ENCODE measurements around the gene CREBRF.
"Not testable (repeated sequence)": the region's sequence is repeated elsewhere in the genome, so short reads cannot be mapped to it uniquely, and the experiment has no call there.

Gene CREBRF

GRCh38 chr5:173015192-173015591 lies 41.0 kb upstream of the CREBRF start:
- H3K4me3 ChIP-seq (replicated peaks in 1 of 2; ENCODE audit: low read depth in 2 of 2, low read length in 2 of 2) = no peak overlapping the region
- DNase-seq (ENCODE audit: low read depth in 2 of 2) = no peak
- TF ChIP-seq CTCF (IDR thresholded peaks at IDR 0.05; ENCODE audit: low read depth, low read length) = no peak

GRCh38 chr5:173015598-173016455 lies 40.3 kb upstream of the CREBRF start:
- TF ChIP-seq CTCF (IDR thresholded peaks at IDR 0.05; ENCODE audit: low read depth, low read length) = no peak
- DNase-seq (ENCODE audit: low read depth in 2 of 2) = no peak
- no peak overlapping the region for H3K4me3 ChIP-seq (replicated peaks in 1 of 2; ENCODE audit: low read depth in 2 of 2, low read length in 2 of 2)

- peak; percentile 82 to 85 for DNase-seq (ENCODE audit: low read depth in 2 of 2)
- H3K4me3 ChIP-seq (replicated peaks in 1 of 2; ENCODE audit: low read depth in 2 of 2, low read length in 2 of 2) = no peak overlapping the region
- no peak for TF ChIP-seq CTCF (IDR thresholded peaks at IDR 0.05; ENCODE audit: low read depth, low read length)
Measured at GRCh38 chr5:173016598-173017046, 39.5 kb upstream of the CREBRF start.

GRCh38 chr5:173017087-173017486 lies 39.1 kb upstream of the CREBRF start:
- not testable (repeated sequence) for H3K4me3 ChIP-seq (replicated peaks in 1 of 2; ENCODE audit: low read depth in 2 of 2, low read length in 2 of 2); DNase-seq (ENCODE audit: low read depth in 2 of 2)

- no peak for DNase-seq (ENCODE audit: low read depth in 2 of 2)
- no peak for TF ChIP-seq CTCF (IDR thresholded peaks at IDR 0.05; ENCODE audit: low read depth, low read length)
- H3K4me3 ChIP-seq (replicated peaks in 1 of 2; ENCODE audit: low read depth in 2 of 2, low read length in 2 of 2) = no peak overlapping the region
Measured at GRCh38 chr5:173018358-173018757, 37.8 kb upstream of the CREBRF start.

GRCh38 chr5:173020154-173020581 lies 36.0 kb upstream of the CREBRF start:
- H3K4me3 ChIP-seq (replicated peaks in 1 of 2; ENCODE audit: low read depth in 2 of 2, low read length in 2 of 2) = no peak overlapping the region
- no peak for DNase-seq (ENCODE audit: low read depth in 2 of 2)
- no peak for TF ChIP-seq CTCF (IDR thresholded peaks at IDR 0.05; ENCODE audit: low read depth, low read length)

GRCh38 chr5:173020643-173021042 lies 35.5 kb upstream of the CREBRF start:
- TF ChIP-seq CTCF (IDR thresholded peaks at IDR 0.05; ENCODE audit: low read depth, low read length) = no peak
- no peak for DNase-seq (ENCODE audit: low read depth in 2 of 2)
- H3K4me3 ChIP-seq (replicated peaks in 1 of 2; ENCODE audit: low read depth in 2 of 2, low read length in 2 of 2) = no peak overlapping the region

Data from cardiac fibroblast (primary cell).